HG02870 (cell line): Measurements from ENCODE around the gene OCA2.
"Not testable (repeated sequence)": the region's sequence is repeated elsewhere in the genome, so short reads cannot be mapped to it uniquely, and the experiment has no call there.

Experiments
- ATAC-seq: cut with Tn5 transposase; IDR thresholded peaks from one replicate; pipeline ENCODE4 v1.9.1; 2021; ENCODE audit warnings: mild to moderate bottlenecking, moderate library complexity; ENCODE audit not compliant: unreplicated experiment

Gene OCA2

DNA sequence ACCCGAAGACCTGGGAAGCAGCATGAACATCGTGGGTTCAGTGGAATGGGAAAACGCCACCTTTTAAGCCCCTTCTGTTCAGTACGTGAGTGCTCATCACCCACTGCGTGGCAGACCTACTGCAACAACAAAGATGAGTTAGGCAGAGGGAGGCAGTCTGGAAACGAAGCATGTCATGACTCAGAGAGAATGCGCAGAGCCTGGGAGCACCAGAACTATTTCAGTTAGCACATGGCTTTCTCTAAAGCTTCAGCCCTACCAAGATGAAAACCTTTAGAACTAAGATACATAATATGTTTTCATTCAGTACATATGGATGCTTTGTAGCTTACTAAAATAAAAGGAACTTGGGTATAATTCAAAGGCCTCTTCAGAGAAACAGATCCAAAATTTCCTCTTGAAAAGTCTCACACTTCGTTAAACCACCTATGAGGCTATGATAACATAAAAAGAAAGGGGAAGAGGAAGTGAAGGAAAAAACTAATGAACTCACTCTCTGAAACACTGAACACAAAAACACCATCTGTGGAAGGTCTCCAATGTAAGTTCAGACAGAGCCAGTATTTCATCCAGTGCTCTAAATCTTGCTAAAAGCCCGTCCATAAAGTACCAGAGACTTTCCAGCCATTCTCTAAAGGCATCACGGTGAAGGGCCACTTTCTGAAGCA, 140.1 kb downstream of the OCA2 start:
- ATAC-seq, result no peak

DNA sequence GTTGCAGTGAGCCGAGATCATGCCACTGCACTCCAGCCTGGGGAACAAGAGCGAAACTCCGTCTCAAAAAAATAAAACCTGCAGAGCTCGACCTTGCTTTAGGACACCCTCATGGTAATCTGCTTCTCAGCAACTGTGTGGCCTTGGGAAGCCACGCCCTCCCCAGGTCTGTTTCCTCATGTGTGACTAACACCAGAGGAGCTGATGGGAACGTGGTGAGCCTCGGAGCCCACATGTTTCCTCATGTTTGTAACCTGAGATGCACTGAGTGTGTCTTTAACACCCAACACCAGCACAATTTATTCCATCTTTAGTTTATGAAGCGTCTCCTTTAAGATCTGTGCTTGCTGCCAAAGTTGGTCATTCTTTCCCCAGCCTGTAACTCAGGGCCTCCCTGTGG, 142.8 kb downstream of the OCA2 start:
- ATAC-seq, result no peak

DNA sequence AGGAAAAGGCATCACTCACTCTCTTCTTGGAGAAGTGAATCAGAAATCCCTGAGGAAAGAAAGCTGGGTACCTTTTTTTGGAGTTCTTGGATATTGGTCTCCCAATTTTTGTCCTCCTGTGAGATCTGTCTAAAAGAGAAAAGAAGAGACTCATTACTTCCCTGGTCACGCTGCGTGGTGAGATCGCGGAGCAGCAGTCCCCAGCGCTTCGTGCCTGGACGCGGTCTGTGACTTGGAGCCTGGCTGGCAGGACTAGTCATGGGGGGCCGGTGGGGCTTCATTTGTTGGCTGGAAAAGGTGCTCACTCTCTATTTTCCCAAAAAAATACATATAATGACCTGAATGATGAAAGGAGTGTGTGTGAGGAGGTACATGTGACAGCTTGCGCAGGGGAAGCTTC, 144.0 kb downstream of the OCA2 start:
- no peak for ATAC-seq

DNA sequence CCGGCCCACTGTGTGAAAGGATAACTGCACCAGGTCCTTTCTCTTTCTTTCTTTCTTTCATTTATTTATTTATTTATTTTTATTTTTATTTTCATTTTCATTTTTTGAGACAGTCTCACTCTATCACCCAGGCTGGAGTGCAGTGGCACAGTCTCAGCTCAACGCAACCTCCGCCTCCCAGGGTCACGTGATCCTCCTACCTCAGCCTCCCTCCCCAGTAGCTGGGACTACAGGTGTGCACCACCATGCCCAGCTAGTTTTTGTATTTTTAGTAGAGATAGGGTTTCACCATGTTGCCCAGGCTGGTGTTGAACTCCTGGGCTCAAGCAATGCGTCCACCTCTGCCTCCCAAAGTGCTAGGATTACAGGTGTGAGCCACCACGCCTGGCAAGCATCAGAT, 146.5 kb downstream of the OCA2 start:
- not testable (repeated sequence) for ATAC-seq

DNA sequence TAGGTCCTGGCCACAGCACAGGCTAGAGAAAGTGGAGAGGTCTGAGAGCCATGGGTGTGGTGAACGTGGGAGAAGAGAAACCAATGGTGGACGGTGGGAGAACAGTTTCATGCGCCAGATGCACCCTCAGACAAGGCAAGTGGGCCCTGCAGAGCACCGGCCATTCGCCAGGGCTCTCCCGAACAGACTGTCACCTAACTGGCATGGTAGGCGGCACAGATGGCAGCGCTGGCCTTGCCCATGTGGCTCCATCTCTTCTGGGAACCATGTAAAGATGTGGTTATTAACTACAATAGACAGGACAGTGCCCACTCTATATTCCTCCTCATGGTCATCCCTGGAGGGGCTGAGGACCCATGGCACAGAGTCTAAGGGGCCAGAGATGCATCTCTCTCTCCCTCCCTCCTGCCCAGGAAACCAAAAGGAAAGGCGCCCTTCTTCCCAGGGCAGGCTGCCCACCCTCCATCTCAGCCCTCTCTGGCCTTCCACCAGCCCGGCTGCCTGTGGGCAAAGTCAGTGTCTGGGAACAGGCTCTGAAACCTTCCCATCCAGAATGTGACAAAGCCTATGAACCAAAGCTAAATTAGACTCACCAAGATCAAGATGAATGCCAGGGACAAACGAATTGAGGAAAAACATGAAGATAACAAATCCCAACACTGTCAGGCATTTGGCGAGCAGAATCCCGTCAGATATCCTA, 147.8 kb downstream of the OCA2 start:
- ATAC-seq, result no peak

DNA sequence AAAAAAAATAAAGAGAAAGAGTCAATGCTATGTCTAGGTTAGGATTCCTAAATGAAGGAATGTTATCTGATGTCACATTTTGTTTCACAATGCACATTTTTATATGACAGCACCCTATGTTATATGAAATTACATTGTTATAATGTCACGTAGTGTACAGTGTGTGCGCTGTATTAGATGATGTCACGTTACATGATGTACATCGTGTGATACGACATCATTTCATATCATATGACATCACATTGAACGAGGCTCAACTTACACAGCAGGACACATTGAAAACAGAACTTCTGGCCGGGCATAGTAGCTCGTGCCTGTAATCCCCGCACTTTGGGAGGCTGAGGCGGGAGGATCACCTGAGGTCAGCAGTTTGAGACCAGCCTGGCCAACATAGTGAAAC, 150.0 kb downstream of the OCA2 start:
- ATAC-seq, result no peak

DNA sequence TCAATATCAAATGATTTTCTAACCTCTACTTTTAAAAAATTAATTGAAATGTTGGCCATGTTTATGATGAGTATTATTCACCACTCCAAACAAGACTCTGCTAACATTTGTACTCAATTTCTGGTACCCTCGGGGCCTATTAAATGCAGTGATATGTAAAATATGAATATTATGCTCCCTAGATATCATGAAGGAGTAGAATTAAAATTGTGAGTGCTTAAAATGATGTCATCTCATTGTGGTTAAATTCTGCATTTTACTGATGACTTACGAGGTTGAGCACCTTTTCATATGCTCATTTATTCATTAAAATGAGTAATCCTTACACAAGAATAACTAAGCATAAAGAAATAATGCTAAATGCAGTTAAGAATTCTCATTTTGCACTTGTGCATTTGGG, 159.9 kb downstream of the OCA2 start:
- ATAC-seq, result no peak

DNA sequence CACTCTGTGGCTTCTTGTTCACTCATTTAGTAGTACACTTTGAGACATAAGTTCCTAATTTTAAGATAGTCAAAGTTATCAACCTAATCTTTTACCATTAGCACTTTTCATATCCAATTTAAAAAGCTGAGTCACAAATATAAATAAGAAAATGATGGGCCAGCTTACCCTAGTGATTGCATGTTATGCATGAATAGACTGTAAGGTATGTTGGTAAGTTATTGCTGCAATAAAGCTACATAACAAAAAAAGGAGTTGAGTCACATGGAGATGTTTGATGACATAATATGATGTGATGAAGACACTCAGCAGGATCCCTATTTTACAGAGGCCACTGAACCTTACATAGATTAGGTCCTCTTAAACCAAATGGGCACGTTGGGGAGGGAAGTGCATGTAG, 161.3 kb downstream of the OCA2 start:
- no peak for ATAC-seq

DNA sequence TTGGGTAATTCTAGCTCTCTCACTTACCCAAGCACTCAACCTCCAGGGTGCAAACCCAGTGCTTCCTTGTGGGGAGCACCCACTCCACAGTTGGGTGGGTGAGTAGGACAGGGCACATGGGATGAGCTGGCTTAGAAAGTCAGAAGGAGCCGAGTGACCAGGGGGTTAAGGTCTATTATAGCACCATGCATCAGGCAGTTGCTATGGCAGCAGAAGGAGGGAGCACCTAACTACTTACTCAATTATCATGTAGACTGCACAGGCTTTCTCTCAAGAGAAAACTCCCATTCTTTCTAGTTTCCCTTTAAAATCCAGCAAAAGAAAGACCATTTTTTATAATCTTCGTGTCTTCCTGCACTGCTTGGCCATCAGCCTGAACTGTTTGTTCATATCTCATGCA, 163.0 kb downstream of the OCA2 start:
- no peak for ATAC-seq

DNA sequence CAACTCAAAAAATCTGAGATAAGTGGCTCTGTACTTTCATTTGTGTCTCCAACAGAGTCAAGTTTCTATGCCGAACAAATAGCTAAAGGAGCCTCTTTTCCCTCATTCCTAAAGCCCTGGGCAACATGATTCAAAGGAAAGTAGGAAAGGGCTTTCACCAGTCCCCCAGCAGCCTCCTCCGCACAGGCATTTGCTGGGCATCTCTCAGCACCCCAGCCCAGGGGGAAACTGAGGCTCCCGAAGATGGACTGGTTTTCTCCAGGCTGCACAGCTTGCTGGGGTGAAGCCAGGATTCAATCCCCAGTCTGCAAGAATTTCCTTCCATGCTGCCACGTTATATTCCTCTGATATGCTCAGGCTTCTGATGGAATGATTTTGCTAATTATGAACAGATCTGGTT, 163.8 kb downstream of the OCA2 start:
- no peak for ATAC-seq

DNA sequence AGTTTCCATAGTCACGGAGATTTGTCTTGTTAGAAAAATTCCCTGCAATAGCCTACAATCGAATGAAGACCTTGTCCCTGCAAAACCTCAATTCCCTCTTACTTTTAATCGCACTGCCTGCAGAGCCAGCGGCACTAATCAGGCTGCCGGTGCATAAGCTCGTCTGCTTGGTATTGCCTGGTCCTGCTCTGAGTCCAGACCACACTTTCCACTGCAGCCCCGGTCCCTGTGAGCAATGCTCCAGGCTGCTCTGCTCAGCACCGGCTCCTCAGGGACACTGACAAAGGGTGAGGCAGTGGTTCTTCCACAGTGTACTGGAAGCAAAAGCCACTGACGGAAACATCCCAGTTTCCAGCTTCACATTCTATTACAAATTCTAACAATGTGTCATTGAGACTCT, 164.3 kb downstream of the OCA2 start:
- no peak for ATAC-seq

DNA sequence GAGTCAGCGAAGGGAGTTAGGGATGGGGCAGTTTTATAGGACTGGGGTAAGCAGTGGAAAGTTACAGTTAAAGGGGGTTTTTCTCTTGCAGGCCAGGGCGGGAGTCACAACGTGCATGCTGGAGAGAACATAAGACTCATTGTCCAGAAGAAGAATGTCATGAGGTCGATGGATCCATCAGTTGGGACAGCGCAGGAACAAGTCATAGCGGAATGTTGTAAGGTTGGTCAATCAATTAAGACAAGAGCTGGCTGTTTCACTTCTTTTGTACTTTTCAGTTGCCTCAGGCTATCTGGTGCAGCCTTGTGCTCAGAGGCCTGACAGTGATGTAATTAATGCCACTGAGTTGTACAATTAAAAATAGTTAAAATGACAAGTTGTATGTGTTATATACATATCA, 165.6 kb downstream of the OCA2 start:
- ATAC-seq, result no peak

DNA sequence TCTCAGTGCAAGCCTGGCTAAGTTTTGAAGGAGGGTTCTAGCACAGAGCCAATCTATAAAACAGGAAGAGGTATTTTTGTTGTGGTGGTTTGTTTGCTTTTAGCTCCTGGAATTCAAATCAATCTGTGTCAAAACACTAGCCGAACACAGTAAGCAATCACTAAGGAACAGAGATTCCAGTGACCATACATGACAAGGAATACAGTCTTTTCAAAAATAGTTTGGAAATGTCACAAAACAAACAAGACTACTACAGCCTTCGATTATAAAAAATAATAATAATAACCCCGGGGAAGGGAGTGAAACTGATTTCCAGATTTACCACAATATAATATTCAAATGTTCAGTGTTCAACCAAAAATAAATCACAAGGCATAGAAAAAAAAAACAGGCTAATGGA, 166.5 kb downstream of the OCA2 start:
- ATAC-seq, result no peak

DNA sequence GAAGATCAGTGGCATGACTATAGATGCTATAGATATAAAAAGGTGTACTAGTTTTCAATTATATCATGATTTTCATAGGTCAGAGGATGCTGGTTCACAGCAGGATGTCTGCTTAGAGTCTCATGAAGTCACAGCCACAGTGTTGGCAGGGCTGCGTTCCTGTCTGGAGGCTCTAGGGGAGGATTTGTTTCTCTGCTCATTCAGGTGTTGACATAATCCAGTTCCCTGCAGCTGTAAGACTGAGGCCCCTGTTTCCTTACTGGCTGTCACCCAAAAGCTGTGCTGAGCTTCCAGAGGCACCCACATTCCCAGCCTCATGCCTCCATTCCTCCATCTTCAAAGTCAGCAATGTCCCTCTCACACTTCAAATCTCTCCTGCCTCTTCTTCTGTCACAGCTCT, 170.7 kb downstream of the OCA2 start:
- ATAC-seq, result no peak

DNA sequence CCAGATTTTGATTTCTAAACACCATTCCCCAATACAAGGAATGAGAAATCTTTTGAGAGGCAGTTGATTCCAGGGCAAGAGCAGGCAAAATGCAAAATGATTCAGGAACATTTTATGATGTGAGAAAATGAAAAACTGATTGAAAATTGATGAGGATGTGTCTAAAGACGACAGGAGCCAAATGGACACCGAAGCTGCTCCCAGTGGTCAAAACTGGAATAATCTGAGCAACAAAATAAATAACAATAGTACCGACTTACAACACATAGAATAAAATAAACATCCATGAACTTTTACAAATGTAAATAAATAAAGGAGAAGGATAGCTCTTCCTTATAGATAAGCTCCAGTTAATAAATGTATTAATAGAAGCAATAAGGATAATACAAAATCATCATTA, 186.8 kb downstream of the OCA2 start:
- ATAC-seq, result no peak

DNA sequence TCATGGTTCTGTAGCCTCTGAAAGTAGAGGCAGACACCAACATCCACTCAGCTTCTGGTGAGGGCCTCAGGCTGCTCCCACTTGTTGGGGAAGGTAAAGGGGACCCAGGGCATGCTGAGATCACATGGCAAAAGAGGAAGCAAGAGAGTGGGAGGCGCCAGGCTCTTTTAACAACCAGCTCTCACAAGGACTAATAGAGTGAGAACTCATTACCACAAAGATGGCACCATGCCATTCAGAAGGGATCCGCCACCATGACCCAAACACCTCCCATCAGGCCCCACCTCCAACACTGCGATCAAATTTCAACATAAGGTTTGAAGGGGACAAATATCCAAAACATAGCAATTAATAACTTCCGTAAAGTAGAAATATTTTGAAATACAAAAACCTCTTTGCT, 192.3 kb downstream of the OCA2 start:
- no peak for ATAC-seq

DNA sequence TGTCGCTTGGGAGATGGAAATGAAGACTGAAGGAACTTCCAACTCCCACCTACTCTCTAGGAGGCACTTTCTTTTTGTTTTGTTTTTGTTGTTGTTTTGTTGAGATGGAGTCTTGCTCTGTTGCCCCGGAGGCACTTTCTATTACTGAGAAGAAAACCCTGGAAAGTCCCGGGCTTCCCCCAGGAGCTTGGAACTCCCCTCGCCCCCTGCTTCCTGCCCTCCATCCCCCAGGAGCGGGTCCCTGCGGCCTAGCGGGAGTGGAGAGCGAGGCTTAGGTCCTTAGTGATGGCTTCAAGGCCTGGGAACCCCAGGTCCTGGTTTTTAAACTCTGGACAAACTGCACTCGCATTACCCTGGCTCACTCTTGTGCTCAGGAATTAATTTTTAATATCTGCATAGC, 195.7 kb downstream of the OCA2 start:
- no peak for ATAC-seq

DNA sequence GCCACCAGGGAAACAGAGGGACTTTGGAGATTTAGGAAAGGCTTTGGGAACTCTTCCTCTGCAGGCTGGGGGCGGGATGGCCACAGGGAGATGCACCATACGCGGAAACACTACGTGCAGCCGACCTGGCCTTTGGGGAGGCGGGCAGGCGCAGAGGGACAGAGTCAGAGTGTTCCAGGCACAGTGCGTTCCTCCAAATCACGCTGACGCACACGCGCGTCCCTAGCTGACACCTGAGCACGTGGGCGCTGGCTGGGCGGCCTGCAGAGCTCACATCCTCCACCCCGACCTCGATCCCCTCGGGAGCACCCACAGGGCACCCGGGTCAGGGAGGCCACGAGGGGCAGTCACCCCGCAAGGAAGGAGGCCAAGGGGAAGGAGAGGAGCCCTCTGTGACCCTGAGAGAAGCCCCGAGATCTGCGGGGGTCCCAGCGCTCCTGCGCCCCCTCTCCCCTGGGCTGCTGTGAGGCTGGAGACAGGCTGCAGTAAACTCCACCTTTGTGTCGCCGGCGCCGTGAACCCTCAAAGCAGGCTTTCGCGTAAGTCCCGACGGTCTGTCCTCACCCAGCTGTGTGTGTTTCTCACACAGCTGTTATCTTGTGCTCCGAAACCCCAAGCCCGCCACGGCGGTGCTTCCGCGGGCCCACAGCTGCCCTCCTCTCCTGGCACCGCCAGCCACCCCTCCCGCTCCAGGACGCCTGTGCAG, 196.3 kb downstream of the OCA2 start:
- no peak for ATAC-seq

DNA sequence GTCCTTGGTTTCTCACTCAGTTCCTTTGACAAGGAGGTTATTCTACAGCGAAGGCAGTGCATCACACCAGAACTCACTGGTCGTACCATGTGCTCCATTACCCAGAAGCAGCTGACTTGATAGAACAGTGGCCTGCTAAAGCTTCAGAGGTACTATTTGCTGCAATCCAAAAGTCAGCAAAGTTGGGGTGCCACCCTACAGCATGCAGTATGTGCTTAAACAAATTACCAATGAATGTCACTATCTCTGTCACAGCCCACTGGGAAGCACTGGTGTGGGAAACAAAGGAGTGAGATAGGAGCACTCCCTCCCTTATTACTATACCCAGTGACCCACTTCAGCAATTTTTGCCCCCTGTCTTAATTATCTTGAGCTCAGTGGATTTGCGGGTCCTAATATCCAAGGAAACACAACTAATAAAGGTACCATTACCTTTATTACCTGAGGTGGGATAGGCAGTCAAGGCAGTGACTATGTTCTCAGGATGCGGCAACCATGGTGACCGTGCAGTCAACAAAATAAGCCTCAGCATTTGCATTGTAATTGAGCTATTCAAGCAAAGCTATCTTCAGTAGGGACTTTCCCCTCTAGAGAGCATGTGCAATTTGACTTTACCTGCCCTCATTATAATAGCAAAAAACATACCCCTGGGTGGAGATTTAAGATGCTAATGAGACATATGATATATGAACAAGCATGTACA, 199.4 kb downstream of the OCA2 start:
- ATAC-seq, result no peak

DNA sequence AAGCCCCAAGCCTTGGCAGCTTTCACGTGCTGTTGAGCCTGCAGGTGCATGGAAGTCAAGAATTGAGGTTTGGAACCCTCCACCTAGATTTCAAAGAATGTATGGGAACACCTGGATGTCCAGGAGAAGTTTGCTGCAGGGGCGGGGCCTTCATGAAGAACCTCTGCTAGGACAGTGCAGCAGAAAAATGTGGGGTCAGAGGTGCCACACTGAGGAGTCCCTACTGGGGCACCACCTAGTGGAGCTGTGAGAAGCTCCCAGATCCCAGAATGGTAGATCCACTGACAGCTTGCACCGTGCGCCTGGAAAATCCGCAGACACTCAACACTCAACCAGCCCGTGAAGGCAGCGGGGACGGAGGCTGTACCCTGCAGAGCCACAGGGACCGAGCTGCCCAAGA, 201.6 kb downstream of the OCA2 start:
- no peak for ATAC-seq

DNA sequence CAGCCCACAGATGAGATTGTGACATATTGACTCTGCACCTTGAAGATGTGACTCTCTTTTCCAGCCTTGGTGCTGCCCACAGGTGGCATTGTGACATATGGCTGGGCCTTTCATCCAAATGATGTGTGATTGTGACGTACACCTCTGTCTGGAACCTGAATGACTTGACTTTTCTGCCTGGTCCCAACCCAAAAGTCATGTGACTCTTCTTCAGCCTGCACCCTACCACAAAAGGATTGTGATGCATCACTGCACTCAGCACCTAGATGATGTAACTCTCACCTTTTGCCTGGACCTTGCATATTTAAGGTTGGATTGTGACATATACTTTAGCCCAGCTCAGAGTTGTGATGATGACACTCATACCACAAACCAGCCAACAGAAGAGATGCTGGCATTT, 204.5 kb downstream of the OCA2 start:
- no peak for ATAC-seq

DNA sequence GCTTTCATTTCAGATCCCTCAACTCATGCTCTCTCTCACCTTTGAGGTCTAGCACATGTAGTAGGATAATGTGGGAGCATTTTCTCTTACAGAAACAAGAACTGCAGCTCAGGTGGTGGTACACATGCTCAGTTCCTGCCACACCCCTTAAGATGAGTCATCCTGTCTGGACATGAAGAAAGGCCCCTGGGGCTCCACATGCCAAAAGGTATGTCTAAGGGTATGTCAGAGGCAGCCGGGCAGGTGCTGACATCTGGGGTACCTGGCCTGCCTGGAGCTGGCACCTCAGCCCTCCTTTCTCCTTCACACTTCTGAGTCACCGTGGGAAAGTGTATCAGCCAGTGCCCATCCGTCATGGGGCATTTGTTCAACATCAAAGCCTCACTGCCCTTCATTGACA, 209.9 kb downstream of the OCA2 start:
- no peak for ATAC-seq
